Measurements from ENCODE around the gene RASD2. TPM values are rescaled to one million over a fixed set of nuclear protein-coding genes. Genes with fewer than 3 reads are reported as not detected.

RASD2 gene
- total RNA-seq, 3 donors from 2014 or later = 0.08 to 0.14 (median 0.13) TPM

- DNase-seq (no peak), ATAC-seq (no peak)
- H3K4me3 Mint-ChIP-seq = no peak overlapping the region
- H3K9me3 Mint-ChIP-seq = no peaks in the 10 kb centered on the region
- H3K4me1 Mint-ChIP-seq (ENCODE audit: low read depth) = no peaks in the 10 kb centered on the region
- no peaks in the 10 kb centered on the region for H3K36me3 Mint-ChIP-seq (ENCODE audit: insufficient read depth)
- H3K27me3 Mint-ChIP-seq (ENCODE audit: low read depth) = peaks cover 15% of the 10 kb centered on the region
Measured at GRCh38 chr22:35569916-35570315, 29.3 kb downstream of the RASD2 start.

GRCh38 chr22:35570686-35571194 is 30.1 kb downstream of the RASD2 start:
- no peaks in the 10 kb centered on the region for H3K36me3 Mint-ChIP-seq (ENCODE audit: insufficient read depth)
- no peak overlapping the region for H3K4me3 Mint-ChIP-seq
- peaks cover 12% of the 10 kb centered on the region for H3K27me3 Mint-ChIP-seq (ENCODE audit: low read depth)
- ATAC-seq = no peak
- H3K9me3 Mint-ChIP-seq = no peaks in the 10 kb centered on the region
- no peaks in the 10 kb centered on the region for H3K4me1 Mint-ChIP-seq (ENCODE audit: low read depth)
- DNase-seq = no peak

GRCh38 chr22:35572556-35572955 is 31.9 kb downstream of the RASD2 start:
- no peaks in the 10 kb centered on the region for H3K9me3 Mint-ChIP-seq
- peaks cover 9% of the 10 kb centered on the region for H3K27me3 Mint-ChIP-seq (ENCODE audit: low read depth)
- DNase-seq = no peak
- no peak overlapping the region for H3K4me3 Mint-ChIP-seq
- no peak for ATAC-seq
- H3K36me3 Mint-ChIP-seq (ENCODE audit: insufficient read depth) = no peaks in the 10 kb centered on the region
- H3K4me1 Mint-ChIP-seq (ENCODE audit: low read depth) = no peaks in the 10 kb centered on the region

- no peaks in the 10 kb centered on the region for H3K9me3 Mint-ChIP-seq
- H3K4me3 Mint-ChIP-seq = no peak overlapping the region
- no peak for DNase-seq
- H3K36me3 Mint-ChIP-seq (ENCODE audit: insufficient read depth) = no peaks in the 10 kb centered on the region
- no peaks in the 10 kb centered on the region for H3K4me1 Mint-ChIP-seq (ENCODE audit: low read depth)
- H3K27me3 Mint-ChIP-seq (ENCODE audit: low read depth) = peaks cover 6% of the 10 kb centered on the region
- peak in 1 of 2 donors; percentile 28 for ATAC-seq
Measured at GRCh38 chr22:35575116-35575748, 34.6 kb downstream of the RASD2 start.

GRCh38 chr22:35576671-35577070 is 36.0 kb downstream of the RASD2 start:
- Mint-ChIP-seq H3K4me1 (ENCODE audit: low read depth) (no peaks in the 10 kb centered on the region), H3K27me3 (ENCODE audit: low read depth) (peaks cover 4% of the 10 kb centered on the region)
- ATAC-seq = no peak

GRCh38 chr22:35577799-35578659 is 37.4 kb downstream of the RASD2 start:
- Mint-ChIP-seq H3K9me3 (no peaks in the 10 kb centered on the region), H3K4me3 (no peak overlapping the region), H3K4me1 (ENCODE audit: low read depth) (no peaks in the 10 kb centered on the region), H3K27me3 (ENCODE audit: low read depth) (peaks cover 4% of the 10 kb centered on the region), H3K36me3 (ENCODE audit: insufficient read depth) (no peaks in the 10 kb centered on the region)
- DNase-seq (no peak), ATAC-seq (no peak)

More at GRCh38 chr22:35576671-35577070, 36.0 kb downstream of the RASD2 start:
- H3K9me3 Mint-ChIP-seq = no peaks in the 10 kb centered on the region
- H3K36me3 Mint-ChIP-seq (ENCODE audit: insufficient read depth) = no peaks in the 10 kb centered on the region
- no peak overlapping the region for H3K4me3 Mint-ChIP-seq
- no peak for DNase-seq

- DNase-seq (no peak), ATAC-seq (no peak)
- Mint-ChIP-seq H3K36me3 (ENCODE audit: insufficient read depth) (no peaks in the 10 kb centered on the region), H3K9me3 (no peaks in the 10 kb centered on the region), H3K4me1 (ENCODE audit: low read depth) (no peaks in the 10 kb centered on the region), H3K27me3 (ENCODE audit: low read depth) (peaks cover 5% of the 10 kb centered on the region), H3K4me3 (no peak overlapping the region)
Measured at GRCh38 chr22:35578836-35579575, 38.4 kb downstream of the RASD2 start.

GRCh38 chr22:35580351-35581022 is 39.9 kb downstream of the RASD2 start:
- no peak for DNase-seq
- Mint-ChIP-seq H3K27me3 (ENCODE audit: low read depth) (peaks cover 2% of the 10 kb centered on the region), H3K9me3 (no peaks in the 10 kb centered on the region), H3K4me1 (ENCODE audit: low read depth) (no peaks in the 10 kb centered on the region), H3K4me3 (no peak overlapping the region), H3K36me3 (ENCODE audit: insufficient read depth) (no peaks in the 10 kb centered on the region)
- no peak for ATAC-seq

- H3K27me3 Mint-ChIP-seq (ENCODE audit: low read depth) = peaks cover 2% of the 10 kb centered on the region
- no peaks in the 10 kb centered on the region for H3K9me3 Mint-ChIP-seq
- no peak for DNase-seq
- H3K4me1 Mint-ChIP-seq (ENCODE audit: low read depth) = no peaks in the 10 kb centered on the region
- ATAC-seq = no peak
- H3K36me3 Mint-ChIP-seq (ENCODE audit: insufficient read depth) = no peaks in the 10 kb centered on the region
- H3K4me3 Mint-ChIP-seq = no peak overlapping the region
Measured at GRCh38 chr22:35581023-35581413, 40.4 kb downstream of the RASD2 start.

GRCh38 chr22:35582218-35582860 is 41.7 kb downstream of the RASD2 start:
- Mint-ChIP-seq H3K27me3 (ENCODE audit: low read depth) (peaks cover 2% of the 10 kb centered on the region), H3K9me3 (no peaks in the 10 kb centered on the region), H3K4me3 (no peak overlapping the region), H3K4me1 (ENCODE audit: low read depth) (no peaks in the 10 kb centered on the region), H3K36me3 (ENCODE audit: insufficient read depth) (no peaks in the 10 kb centered on the region)
- ATAC-seq = no peak
- no peak for DNase-seq

GRCh38 chr22:35582861-35583670 is 42.4 kb downstream of the RASD2 start:
- Mint-ChIP-seq H3K36me3 (ENCODE audit: insufficient read depth) (no peaks in the 10 kb centered on the region), H3K9me3 (no peaks in the 10 kb centered on the region), H3K27me3 (ENCODE audit: low read depth) (peaks cover 2% of the 10 kb centered on the region), H3K4me3 (no peak overlapping the region), H3K4me1 (ENCODE audit: low read depth) (no peaks in the 10 kb centered on the region)
- ATAC-seq (peak; percentile 73 to 85), DNase-seq (peak; percentile 43)

GRCh38 chr22:35586771-35587170 is 46.1 kb downstream of the RASD2 start:
- no peaks in the 10 kb centered on the region for H3K9me3 Mint-ChIP-seq
- ATAC-seq = no peak
- no peaks in the 10 kb centered on the region for H3K4me1 Mint-ChIP-seq (ENCODE audit: low read depth)
- no peak overlapping the region for H3K4me3 Mint-ChIP-seq
- DNase-seq = no peak
- H3K36me3 Mint-ChIP-seq (ENCODE audit: insufficient read depth) = no peaks in the 10 kb centered on the region
- peaks cover 2% of the 10 kb centered on the region for H3K27me3 Mint-ChIP-seq (ENCODE audit: low read depth)

- no peaks in the 10 kb centered on the region for H3K9me3 Mint-ChIP-seq
Measured at GRCh38 chr22:35587447-35587870, 46.8 kb downstream of the RASD2 start.

More at GRCh38 chr22:35587447-35587870, 46.8 kb downstream of the RASD2 start:
- ATAC-seq (no peak), DNase-seq (no peak)
- Mint-ChIP-seq H3K27me3 (ENCODE audit: low read depth) (peaks cover 3% of the 10 kb centered on the region), H3K36me3 (ENCODE audit: insufficient read depth) (no peaks in the 10 kb centered on the region), H3K4me3 (no peak overlapping the region), H3K4me1 (ENCODE audit: low read depth) (no peaks in the 10 kb centered on the region)
